Right lung (tissue), 5 donors: Measurements from ENCODE around the gene SRRD. TPM values are rescaled to one million over a fixed set of nuclear protein-coding genes. Genes with fewer than 3 reads are reported as not detected.

Experiments
- DNase-seq, 2 donors: peaks; one replicate each; pipeline ENCODE4 v3.0.0-alpha.2; 2013
- polyA plus RNA-seq, 5 donors: library from polyadenylated mRNA; unstranded; fragments of 120-200 nt; gene quantifications; one replicate each; pipeline versions ENCODE4 v1.2.1 to v1.2.3, GENCODE V29; 2013; ENCODE audit warnings: inconsistent platforms in 1 of 5, low replicate concordance in 1 of 5; ENCODE audit not compliant: insufficient read length in 5 of 5, insufficient read depth in 1 of 5

The SRRD gene
- polyA plus RNA-seq, 5 donors, result 23.4 to 35.2 (median 28.4) TPM

GRCh38 chr22:26452236-26453016 lies 31.3 kb upstream of the SRRD start:
- no peak for DNase-seq

GRCh38 chr22:26453216-26453615 lies 30.5 kb upstream of the SRRD start:
- no peak for DNase-seq

GRCh38 chr22:26453812-26454500 lies 29.7 kb upstream of the SRRD start:
- no peak for DNase-seq

- DNase-seq, result no peak
These were observed 25.9 kb upstream of the SRRD start for GRCh38 chr22:26457661-26458272.

GRCh38 chr22:26460202-26460601 lies 23.5 kb upstream of the SRRD start:
- DNase-seq, result no peak

GRCh38 chr22:26461188-26461810 lies 22.4 kb upstream of the SRRD start:
- no peak for DNase-seq

GRCh38 chr22:26462051-26462450 lies 21.6 kb upstream of the SRRD start:
- no peak for DNase-seq

- no peak for DNase-seq
These were observed 21.0 kb upstream of the SRRD start for GRCh38 chr22:26462641-26463040.

GRCh38 chr22:26463101-26463661 lies 20.5 kb upstream of the SRRD start:
- DNase-seq, result no peak

- DNase-seq, result no peak
These were observed 20.0 kb upstream of the SRRD start for GRCh38 chr22:26463688-26464087.

- DNase-seq, result no peak
These were observed 19.4 kb upstream of the SRRD start for GRCh38 chr22:26464312-26464711.

- DNase-seq, result no peak
These were observed 17.5 kb upstream of the SRRD start for GRCh38 chr22:26466196-26466595.

- no peak for DNase-seq
These were observed 12.9 kb upstream of the SRRD start for GRCh38 chr22:26470807-26471206.

- DNase-seq, result no peak
These were observed 12.2 kb upstream of the SRRD start for GRCh38 chr22:26471522-26471921.

GRCh38 chr22:26474682-26475081 lies 9.0 kb upstream of the SRRD start:
- no peak for DNase-seq

- DNase-seq, result no peak
These were observed 6.9 kb upstream of the SRRD start for GRCh38 chr22:26476705-26477340.

- no peak for DNase-seq
These were observed 6.3 kb upstream of the SRRD start for GRCh38 chr22:26477341-26477731.

GRCh38 chr22:26479043-26479791 lies 4.5 kb upstream of the SRRD start:
- DNase-seq, result no peak

- no peak for DNase-seq
These were observed 3.7 kb upstream of the SRRD start for GRCh38 chr22:26479792-26480610.

- DNase-seq, result no peak
These were observed 3.1 kb upstream of the SRRD start for GRCh38 chr22:26480611-26480932.
